Osteoblast (primary cell): Measurements from ENCODE around the gene CREB1. TPM values are rescaled to one million over a fixed set of nuclear protein-coding genes. Genes with fewer than 3 reads are reported as not detected.
A peak's percentile ranks its signal among the peaks of the same experiment; 100 is the strongest.

Source experiments
- DNase-seq: peaks from one replicate; pipeline ENCODE4 v3.0.0; 2011; ENCODE audit warnings: low spot score, mixed read lengths; ENCODE audit not compliant: insufficient read length; ENCODE audit errors: missing footprints
- H2AFZ ChIP-seq: 2 replicates; pipeline ENCODE4 v1.6.0; 2011; ENCODE audit warnings: mild to moderate bottlenecking, low read length
- H3K27ac ChIP-seq: 2 replicates; pipeline ENCODE4 v1.5.1; 2011; ENCODE audit warnings: mild to moderate bottlenecking, low read depth, low read length, moderate library complexity
- H3K27me3 ChIP-seq: 2 replicates; pipeline ENCODE4 v1.6.0; 2012; ENCODE audit warnings: mild to moderate bottlenecking, control low read depth, inconsistent platforms, low read length, moderate library complexity; ENCODE audit not compliant: insufficient read depth
- H3K36me3 ChIP-seq: 2 replicates; pipeline ENCODE4 v1.5.1; 2011; ENCODE audit warnings: mild to moderate bottlenecking, low read length, control low read depth, moderate library complexity; ENCODE audit not compliant: insufficient read depth
- H3K4me1 ChIP-seq: 2 replicates; pipeline ENCODE4 v1.5.1; 2011; ENCODE audit warnings: mild to moderate bottlenecking, low read length, control low read depth, moderate library complexity; ENCODE audit not compliant: insufficient read depth
- H3K4me2 ChIP-seq: 2 replicates; pipeline ENCODE4 v1.6.0; 2011; ENCODE audit warnings: mild to moderate bottlenecking, low read length; ENCODE audit not compliant: insufficient read depth
- H3K4me3 ChIP-seq: fragments of 200-600 bp; sonication (generic); 3 replicates; pipeline ENCODE4 v1.5.1; 2012; ENCODE audit warnings: mild to moderate bottlenecking, low read length, inconsistent platforms; ENCODE audit not compliant: insufficient read depth
- H3K79me2 ChIP-seq: 2 replicates; pipeline ENCODE4 v1.6.0; 2012; ENCODE audit warnings: mild to moderate bottlenecking, low read length, control low read depth, inconsistent platforms; ENCODE audit not compliant: insufficient read depth
- H3K9me3 ChIP-seq: 2 replicates; pipeline ENCODE4 v1.5.1; 2011; ENCODE audit warnings: low read depth, low read length, control low read depth
- H4K20me1 ChIP-seq: 2 replicates; pipeline ENCODE4 v1.6.0; 2012; ENCODE audit warnings: mild to moderate bottlenecking, low read length, control low read depth; ENCODE audit not compliant: insufficient read depth
- total RNA-seq: library from RNA; depleted of rRNA; stranded (reverse); fragments of >200 nt; gene quantifications from 2 replicates; pipeline ENCODE4 v1.2.3, GENCODE V29; 2012
- TF ChIP-seq, protein P1 (sequence below): IDR thresholded peaks from 2 replicates; pipeline ENCODE4 v1.5.1; 2011; ENCODE audit warnings: mild to moderate bottlenecking, low read depth, low read length, moderate library complexity; ENCODE audit errors: extremely low read depth

CREB1 gene
- total RNA-seq, 1 donor, result 38.4 TPM

DNA sequence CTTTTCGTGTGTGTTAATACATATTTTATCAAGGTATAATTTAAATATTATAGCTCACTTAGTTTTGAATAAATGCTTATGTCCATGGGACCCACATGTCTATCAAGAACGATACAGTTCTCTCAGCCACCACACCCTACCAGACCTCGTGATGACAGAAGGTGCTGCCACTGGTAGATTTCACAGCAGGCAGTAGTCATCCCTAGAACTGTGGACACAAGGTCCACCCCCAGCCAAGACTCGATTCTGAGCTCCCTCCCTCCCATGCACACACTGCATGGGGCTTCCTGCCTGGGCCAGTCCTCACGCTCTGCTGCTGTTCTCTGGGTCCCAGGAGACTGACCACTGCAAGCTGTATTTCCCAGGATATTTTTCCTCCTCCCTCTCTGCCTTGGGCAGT lies 26.5 kb upstream of the CREB1 start:
- TF ChIP-seq, protein P1, sequence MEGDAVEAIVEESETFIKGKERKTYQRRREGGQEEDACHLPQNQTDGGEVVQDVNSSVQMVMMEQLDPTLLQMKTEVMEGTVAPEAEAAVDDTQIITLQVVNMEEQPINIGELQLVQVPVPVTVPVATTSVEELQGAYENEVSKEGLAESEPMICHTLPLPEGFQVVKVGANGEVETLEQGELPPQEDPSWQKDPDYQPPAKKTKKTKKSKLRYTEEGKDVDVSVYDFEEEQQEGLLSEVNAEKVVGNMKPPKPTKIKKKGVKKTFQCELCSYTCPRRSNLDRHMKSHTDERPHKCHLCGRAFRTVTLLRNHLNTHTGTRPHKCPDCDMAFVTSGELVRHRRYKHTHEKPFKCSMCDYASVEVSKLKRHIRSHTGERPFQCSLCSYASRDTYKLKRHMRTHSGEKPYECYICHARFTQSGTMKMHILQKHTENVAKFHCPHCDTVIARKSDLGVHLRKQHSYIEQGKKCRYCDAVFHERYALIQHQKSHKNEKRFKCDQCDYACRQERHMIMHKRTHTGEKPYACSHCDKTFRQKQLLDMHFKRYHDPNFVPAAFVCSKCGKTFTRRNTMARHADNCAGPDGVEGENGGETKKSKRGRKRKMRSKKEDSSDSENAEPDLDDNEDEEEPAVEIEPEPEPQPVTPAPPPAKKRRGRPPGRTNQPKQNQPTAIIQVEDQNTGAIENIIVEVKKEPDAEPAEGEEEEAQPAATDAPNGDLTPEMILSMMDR, result no peak

DNA sequence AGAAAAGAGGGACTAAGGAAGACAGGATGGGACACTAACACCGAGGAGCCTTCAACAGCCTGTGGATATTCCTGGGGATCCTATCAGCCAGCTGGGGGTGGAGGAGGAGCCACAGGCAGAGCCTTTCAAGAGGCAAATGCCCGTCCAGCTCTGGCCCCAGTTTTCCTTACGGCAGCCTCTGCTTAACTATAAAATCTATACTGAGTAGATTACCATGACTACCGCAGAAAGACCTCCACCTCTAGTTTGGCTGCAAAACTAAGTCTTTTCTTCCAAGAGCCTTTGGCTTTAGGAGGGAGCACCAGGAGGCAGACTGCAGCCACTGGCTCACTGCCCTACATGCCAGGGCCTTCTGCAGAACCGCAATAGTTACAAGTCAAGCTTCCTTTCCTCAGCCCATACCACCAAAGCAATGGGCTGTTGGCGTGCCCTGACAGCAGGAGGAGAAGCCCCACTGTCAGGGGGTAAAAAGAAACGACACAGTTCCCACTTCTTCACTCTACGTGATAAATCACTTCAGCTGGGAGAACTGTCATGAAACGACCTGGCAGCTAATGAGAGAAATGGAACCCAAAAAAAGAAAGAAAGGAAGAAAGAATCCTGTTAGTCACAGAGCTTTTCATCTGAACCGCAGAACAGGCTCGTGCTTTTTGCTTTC lies 25.1 kb upstream of the CREB1 start:
- H4K20me1 ChIP-seq, result no peaks in the 10 kb centered on the region

More for the DNA sequence above, 26.5 kb upstream of the CREB1 start:
- no peak overlapping the region for H2AFZ ChIP-seq
- H3K4me2 ChIP-seq, result peak overlapping the region; percentile 30
- H4K20me1 ChIP-seq, result no peaks in the 10 kb centered on the region
- no peaks in the 10 kb centered on the region for H3K79me2 ChIP-seq
- H3K27me3 ChIP-seq, result no peaks in the 10 kb centered on the region
- no peaks in the 10 kb centered on the region for H3K9me3 ChIP-seq
- no peaks in the 10 kb centered on the region for H3K36me3 ChIP-seq
- H3K27ac ChIP-seq, result peak overlapping the region; percentile 89
- peak; percentile 87 for DNase-seq
- H3K4me3 ChIP-seq, result no peak overlapping the region
- peaks cover 43% of the 10 kb centered on the region for H3K4me1 ChIP-seq

DNA sequence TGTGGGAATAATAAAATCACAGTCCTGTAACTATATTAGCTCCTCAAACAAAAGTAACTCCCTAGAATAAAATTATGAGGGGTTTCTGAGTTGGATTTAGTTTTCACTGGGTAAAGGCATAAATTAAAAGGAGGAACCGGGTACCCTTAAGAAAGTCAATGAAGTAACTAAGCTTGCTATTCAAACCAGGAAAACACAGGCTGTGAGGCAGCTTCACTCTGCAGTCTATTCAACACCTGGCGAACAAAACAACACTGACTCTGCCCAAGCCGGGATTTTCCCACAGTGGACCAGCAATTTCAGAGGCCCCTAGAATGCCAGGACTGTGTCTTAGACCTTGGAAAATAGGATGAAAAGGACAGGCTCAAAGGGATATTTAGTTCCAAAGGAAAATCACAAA lies 24.6 kb upstream of the CREB1 start:
- TF ChIP-seq, protein P1, result no peak
- H3K79me2 ChIP-seq, result no peaks in the 10 kb centered on the region
- DNase-seq, result no peak
- no peaks in the 10 kb centered on the region for H3K36me3 ChIP-seq
- peaks cover 43% of the 10 kb centered on the region for H3K4me1 ChIP-seq
- peak overlapping the region; percentile 78 for H3K4me2 ChIP-seq
- no peak overlapping the region for H2AFZ ChIP-seq
- peak overlapping the region; percentile 50 for H3K4me3 ChIP-seq
- peak overlapping the region; percentile 89 for H3K27ac ChIP-seq
- H4K20me1 ChIP-seq, result no peaks in the 10 kb centered on the region
- H3K9me3 ChIP-seq, result no peaks in the 10 kb centered on the region
- no peaks in the 10 kb centered on the region for H3K27me3 ChIP-seq

More for the DNA sequence above, 25.1 kb upstream of the CREB1 start:
- H3K27ac ChIP-seq, result peak overlapping the region; percentile 89
- H2AFZ ChIP-seq, result peak overlapping the region; percentile 76
- H3K4me2 ChIP-seq, result peak overlapping the region; percentile 78
- peaks cover 43% of the 10 kb centered on the region for H3K4me1 ChIP-seq
- DNase-seq, result no peak
- peak overlapping the region; percentile 50 for H3K4me3 ChIP-seq
- no peaks in the 10 kb centered on the region for H3K27me3 ChIP-seq
- TF ChIP-seq, protein P1, result peak; percentile 15
- no peaks in the 10 kb centered on the region for H3K79me2 ChIP-seq
- no peaks in the 10 kb centered on the region for H3K36me3 ChIP-seq
- H3K9me3 ChIP-seq, result no peaks in the 10 kb centered on the region

DNA sequence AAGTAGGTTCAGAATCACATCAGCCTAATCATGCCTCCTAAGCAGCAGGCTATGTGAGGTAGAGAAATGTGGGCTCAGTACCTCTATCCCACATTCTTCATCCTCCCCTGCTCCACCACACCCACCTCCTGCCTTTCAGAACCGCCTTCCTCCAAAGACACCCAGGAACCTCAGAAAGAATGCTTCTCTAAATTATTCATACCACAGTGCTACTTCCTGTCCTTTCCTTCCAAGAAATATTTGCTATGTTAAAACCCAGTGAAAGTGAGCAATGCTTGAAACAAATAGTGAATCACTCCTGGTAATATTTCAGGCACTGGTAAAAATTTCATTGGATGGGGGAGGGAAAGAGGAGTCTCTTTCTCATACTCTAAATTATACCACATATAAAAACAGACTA lies 24.0 kb upstream of the CREB1 start:
- peak overlapping the region; percentile 78 for H3K4me2 ChIP-seq
- DNase-seq, result peak; percentile 76
- peak overlapping the region; percentile 89 for H3K27ac ChIP-seq
- no peak overlapping the region for H3K4me3 ChIP-seq
- H3K79me2 ChIP-seq, result no peaks in the 10 kb centered on the region
- no peaks in the 10 kb centered on the region for H3K27me3 ChIP-seq
- H3K9me3 ChIP-seq, result no peaks in the 10 kb centered on the region
- peaks cover 43% of the 10 kb centered on the region for H3K4me1 ChIP-seq
- TF ChIP-seq, protein P1, result no peak
- no peak overlapping the region for H2AFZ ChIP-seq
- no peaks in the 10 kb centered on the region for H4K20me1 ChIP-seq
- H3K36me3 ChIP-seq, result no peaks in the 10 kb centered on the region
